SU-DHL-6 (cell line): ENCODE data around the gene RAD51.

Experiments used
- CTCF ChIP-seq: fragments of 200-600 bp; sonication (generic); IDR thresholded peaks from one replicate; pipeline ENCODE4 v1.5.1; 2017; ENCODE audit warnings: antibody characterized with exemption, mild to moderate bottlenecking, low read length, moderate library complexity; ENCODE audit not compliant: insufficient read depth, poor library complexity, severe bottlenecking
- EZH2phosphoT487 ChIP-seq: fragments of 200-600 bp; sonication (generic), shearing (Covaris generic); conservative IDR thresholded peaks from 2 replicates; pipeline ENCODE4 v1.6.1; 2018; ENCODE audit warnings: mild to moderate bottlenecking, antibody characterized with exemption, low read length, moderate library complexity, mixed read lengths

GRCh38 chr15:40743921-40744814, 49.2 kb downstream of the RAD51 start:
- TF ChIP-seq CTCF (no peak), EZH2phosphoT487 (no peak)
